CD4-positive, CD25-positive, alpha-beta regulatory T cell (primary cell): Measurements from ENCODE around the gene RABGAP1L. TPM values are rescaled to one million over a fixed set of nuclear protein-coding genes. Genes with fewer than 3 reads are reported as not detected.
"Not testable (repeated sequence)": the region's sequence is repeated elsewhere in the genome, so short reads cannot be mapped to it uniquely, and the experiment has no call there.

Experiments
- ATAC-seq, 2 donors: fragments of 150-1000 bp; cut with Tn5 transposase; one replicate each; pipeline ENCODE4 v1.10.0; 2021; ENCODE audit warnings: low read depth in 2 of 2, moderate number of reproducible peaks in 2 of 2, moderate library complexity in 1 of 2
- DNase-seq, 3 donors: peaks; one replicate each; pipeline versions ENCODE4 v3.0.0 to v3.0.0-alpha.2; 2012 to 2022; ENCODE audit warnings: mixed read lengths in 1 of 3
- H3K27ac ChIP-seq: one replicate; pipeline ENCODE4 v1.7.0; 2013; ENCODE audit warnings: mild to moderate bottlenecking, low read length; ENCODE audit not compliant: insufficient read depth, poor library complexity, severe bottlenecking
- H3K27me3 ChIP-seq: one replicate; pipeline ENCODE4 v1.7.0; 2013; ENCODE audit warnings: low read length; ENCODE audit not compliant: control insufficient read depth, insufficient read depth
- H3K36me3 ChIP-seq: one replicate; pipeline ENCODE4 v1.7.0; 2013; ENCODE audit warnings: mild to moderate bottlenecking, low read length, moderate library complexity; ENCODE audit not compliant: control insufficient read depth, insufficient read depth
- H3K4me1 ChIP-seq: 2 replicates; pipeline ENCODE4 v1.7.0; 2013; ENCODE audit warnings: mild to moderate bottlenecking, low read length; ENCODE audit not compliant: insufficient read depth, control insufficient read depth, poor library complexity, severe bottlenecking
- H3K4me3 ChIP-seq: one replicate; pipeline ENCODE4 v1.7.0; 2013; ENCODE audit warnings: low read depth, mild to moderate bottlenecking, low read length, moderate library complexity
- H3K9me3 ChIP-seq, 2 experiments: 1 replicate in 1 of 2; 2 replicates in 1 of 2; pipeline ENCODE4 v1.7.0; 2013; ENCODE audit warnings: low read length in 2 of 2, mild to moderate bottlenecking in 1 of 2, moderate library complexity in 1 of 2; ENCODE audit not compliant: control insufficient read depth in 2 of 2
- H3K27ac Mint-ChIP-seq, 3 donors: one replicate each; pipeline ENCODE4 v1.8.0; 2020 to 2022; ENCODE audit warnings: mild to moderate bottlenecking in 3 of 3, mixed read lengths in 3 of 3, moderate library complexity in 2 of 3
- H3K27me3 Mint-ChIP-seq: one replicate; pipeline ENCODE4 v1.8.0; 2022; ENCODE audit warnings: mild to moderate bottlenecking, mixed read lengths
- H3K36me3 Mint-ChIP-seq: one replicate; pipeline ENCODE4 v1.8.0; 2020; ENCODE audit warnings: mixed read lengths
- H3K4me1 Mint-ChIP-seq, 4 donors: one replicate each; pipeline ENCODE4 v1.8.0; 2020 to 2022; ENCODE audit warnings: mixed read lengths in 4 of 4, mild to moderate bottlenecking in 1 of 4
- H3K4me3 Mint-ChIP-seq, 4 donors: one replicate each; pipeline ENCODE4 v1.8.0; 2020 to 2022; ENCODE audit warnings: mild to moderate bottlenecking in 4 of 4, mixed read lengths in 4 of 4, moderate library complexity in 3 of 4
- H3K9me3 Mint-ChIP-seq, 7 donors: one replicate each; pipeline ENCODE4 v1.8.0; 2020 to 2022; ENCODE audit warnings: mixed read lengths in 7 of 7, mild to moderate bottlenecking in 3 of 7, moderate library complexity in 2 of 7
- polyA plus RNA-seq, 4 donors: library from polyadenylated mRNA; unstranded; fragments of 300-500 nt; fragmentation: Illumina TruSeq; gene quantifications; one replicate each; pipeline ENCODE4 v1.2.3, GENCODE V29; 2021
- total RNA-seq: library from RNA; stranded (reverse); gene quantifications from one replicate; pipeline ENCODE4 v1.2.3, GENCODE V29; 2022

RABGAP1L gene
- total and polyA plus RNA-seq, 5 donors from 2014 or later = 69.7 to 118 (median 84.9) TPM

DNA sequence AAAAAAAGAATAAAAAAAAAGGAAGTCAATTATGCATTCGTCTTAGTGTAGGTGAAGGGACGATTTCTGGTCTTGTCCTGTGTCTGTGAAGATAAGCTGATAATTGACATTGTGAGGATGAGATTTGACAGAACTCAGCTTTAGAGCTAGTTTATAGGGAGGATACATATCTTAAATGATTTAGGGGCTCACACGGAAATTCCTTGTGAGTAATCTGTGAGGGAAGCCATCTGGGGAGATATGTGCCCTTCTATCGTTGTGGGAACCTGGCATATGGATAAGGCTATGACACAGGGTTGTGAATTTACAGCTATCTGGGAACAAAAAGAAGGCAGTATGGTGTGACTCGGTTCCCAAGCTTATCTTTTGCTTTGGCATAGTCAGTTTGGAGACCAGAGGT lies 71.1 kb downstream of the RABGAP1L start:
- no peak overlapping the region for H3K27ac Mint-ChIP-seq
- Histone ChIP-seq H3K4me1 (no peaks in the 10 kb centered on the region), H3K36me3 (peaks cover 26% of the 10 kb centered on the region), H3K27me3 (no peaks in the 10 kb centered on the region), H3K4me3 (no peak overlapping the region), H3K9me3 (peaks cover 0 to 5% of the 10 kb centered on the region in 2 experiments), H3K27ac (no peak overlapping the region)
- H3K9me3 Mint-ChIP-seq = peaks cover 0 to 10% (median 3%) of the 10 kb centered on the region in 7 donors
- H3K4me1 Mint-ChIP-seq = peaks cover 8 to 22% (median 11%) of the 10 kb centered on the region in 4 donors
- no peaks in the 10 kb centered on the region for H3K27me3 Mint-ChIP-seq
- ATAC-seq (no peak), DNase-seq (no peak)
- peaks cover 37% of the 10 kb centered on the region for H3K36me3 Mint-ChIP-seq
- H3K4me3 Mint-ChIP-seq = no peak overlapping the region

DNA sequence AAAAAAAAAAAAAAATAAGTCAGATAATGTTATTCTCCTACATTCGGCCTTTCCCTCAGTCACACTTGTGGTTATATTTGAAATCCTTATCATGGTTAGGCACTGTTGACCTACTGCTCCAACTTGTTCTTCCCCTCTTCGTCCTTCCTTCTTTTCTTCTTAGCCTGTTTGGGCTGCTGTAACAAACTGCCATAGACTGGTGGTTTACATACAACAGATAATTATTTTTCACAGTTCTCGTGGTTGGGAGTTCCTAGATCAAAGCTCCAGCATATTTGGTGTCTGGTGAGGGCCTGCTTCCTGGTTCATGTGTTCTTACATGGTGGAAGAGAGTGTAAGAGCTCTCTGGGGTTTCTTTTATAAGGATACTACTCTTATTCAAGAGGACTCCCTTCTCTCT lies 73.4 kb downstream of the RABGAP1L start:
- Mint-ChIP-seq H3K9me3 (peaks cover 0 to 10% (median 3%) of the 10 kb centered on the region in 7 donors), H3K36me3 (peaks cover 28% of the 10 kb centered on the region), H3K27me3 (no peaks in the 10 kb centered on the region), H3K4me3 (no peak overlapping the region), H3K27ac (no peak overlapping the region), H3K4me1 (peaks cover 0 to 8% (median 4%) of the 10 kb centered on the region in 4 donors)
- Histone ChIP-seq H3K4me3 (no peak overlapping the region), H3K36me3 (peaks cover 26% of the 10 kb centered on the region), H3K4me1 (no peaks in the 10 kb centered on the region), H3K27me3 (no peaks in the 10 kb centered on the region), H3K9me3 (peaks cover 0 to 5% of the 10 kb centered on the region in 2 experiments), H3K27ac (no peak overlapping the region)
- DNase-seq (no peak), ATAC-seq (no peak)

DNA sequence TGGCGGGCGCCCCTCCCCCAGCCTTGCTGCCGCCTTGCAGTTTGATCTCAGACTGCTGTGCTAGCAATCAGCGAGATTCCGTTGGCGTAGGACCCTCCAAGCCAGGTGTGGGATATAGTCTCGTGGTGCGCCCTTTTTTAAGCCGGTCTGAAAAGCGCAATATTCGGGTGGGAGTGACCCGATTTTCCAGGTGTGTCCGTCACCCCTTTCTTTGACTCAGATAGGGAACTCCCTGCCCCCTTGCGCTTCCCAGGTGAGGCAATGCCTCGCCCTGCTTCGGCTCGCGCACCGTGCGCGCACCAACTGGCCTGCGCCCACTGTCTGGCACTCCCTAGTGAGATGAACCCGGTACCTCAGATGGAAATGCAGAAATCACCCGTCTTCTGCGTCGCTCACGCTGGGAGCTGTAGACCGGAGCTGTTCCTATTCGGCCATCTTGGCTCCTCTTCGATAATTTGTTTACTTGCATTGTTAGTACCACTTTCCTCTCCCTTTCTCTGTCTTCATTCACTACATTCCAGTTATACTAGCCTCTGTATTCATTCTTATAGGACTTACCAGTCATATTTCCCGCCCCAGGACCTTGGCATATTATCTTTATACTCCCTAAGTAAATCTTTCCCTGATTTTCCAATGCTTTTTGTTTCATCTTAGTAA lies 79.7 kb downstream of the RABGAP1L start:
- Mint-ChIP-seq H3K27ac (peak overlapping the region in 2 of 3 donors; percentile 2 to 29), H3K4me1 (peaks cover 3 to 21% (median 7%) of the 10 kb centered on the region in 4 donors), H3K36me3 (peaks cover 24% of the 10 kb centered on the region)
- H3K4me1 ChIP-seq, H3K4me3 ChIP-seq, H3K27me3 Mint-ChIP-seq, H3K4me3 Mint-ChIP-seq, H3K27ac ChIP-seq, ATAC-seq, H3K9me3 ChIP-seq, H3K27me3 ChIP-seq, H3K9me3 Mint-ChIP-seq, DNase-seq: not testable (repeated sequence)
- H3K36me3 ChIP-seq = peaks cover 23% of the 10 kb centered on the region

DNA sequence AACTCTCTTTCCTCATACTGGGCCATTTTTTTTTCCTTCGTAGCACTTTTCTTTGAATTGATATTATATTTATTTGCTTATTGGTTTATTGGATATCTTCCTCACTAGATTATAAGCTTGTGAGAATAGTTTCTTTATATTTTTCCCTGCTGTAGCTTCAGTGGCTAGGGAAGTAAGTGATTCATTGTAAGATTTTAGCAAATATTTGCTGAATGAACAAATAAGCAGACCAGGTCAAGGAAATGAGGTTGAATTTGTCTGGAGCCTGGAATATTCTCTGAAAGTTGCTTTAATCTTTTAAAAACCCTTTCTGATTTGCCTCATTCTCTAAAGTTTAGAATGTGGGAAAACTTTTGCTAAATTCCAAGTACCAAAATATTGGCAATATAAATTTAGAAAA lies 80.2 kb downstream of the RABGAP1L start:
- Histone ChIP-seq H3K27ac (no peak overlapping the region), H3K4me3 (no peak overlapping the region), H3K36me3 (peaks cover 28% of the 10 kb centered on the region), H3K9me3 (no peaks in the 10 kb centered on the region), H3K4me1 (no peaks in the 10 kb centered on the region), H3K27me3 (no peaks in the 10 kb centered on the region)
- Mint-ChIP-seq H3K4me1 (peaks cover 3 to 21% (median 7%) of the 10 kb centered on the region in 4 donors), H3K36me3 (peaks cover 29% of the 10 kb centered on the region), H3K27me3 (no peaks in the 10 kb centered on the region), H3K27ac (peak overlapping the region in 1 of 3 donors; percentile 2), H3K4me3 (no peak overlapping the region), H3K9me3 (peaks cover 0 to 1% (median 0%) of the 10 kb centered on the region in 7 donors)
- no peak for ATAC-seq
- no peak for DNase-seq

DNA sequence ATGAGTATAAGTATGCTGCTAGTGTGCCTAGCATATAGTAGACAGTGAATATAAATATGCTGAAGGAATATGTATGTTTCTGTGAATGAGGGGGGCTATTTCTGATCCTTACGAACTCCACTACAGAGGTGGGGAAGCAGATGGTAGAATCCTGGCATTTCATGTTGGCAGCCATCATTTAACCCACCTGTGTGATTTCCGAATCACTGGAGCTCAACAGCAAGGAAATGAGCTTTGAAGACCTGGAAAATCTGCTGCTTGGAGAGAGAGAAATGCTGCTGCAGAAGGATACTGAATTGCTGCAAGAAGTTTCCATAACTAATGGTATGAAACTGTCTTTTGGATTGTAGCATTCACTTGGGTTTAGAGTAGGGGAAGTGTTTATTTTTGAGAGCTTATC lies 83.5 kb downstream of the RABGAP1L start:
- Mint-ChIP-seq H3K27ac (no peak overlapping the region), H3K36me3 (peaks cover 38% of the 10 kb centered on the region)

DNA sequence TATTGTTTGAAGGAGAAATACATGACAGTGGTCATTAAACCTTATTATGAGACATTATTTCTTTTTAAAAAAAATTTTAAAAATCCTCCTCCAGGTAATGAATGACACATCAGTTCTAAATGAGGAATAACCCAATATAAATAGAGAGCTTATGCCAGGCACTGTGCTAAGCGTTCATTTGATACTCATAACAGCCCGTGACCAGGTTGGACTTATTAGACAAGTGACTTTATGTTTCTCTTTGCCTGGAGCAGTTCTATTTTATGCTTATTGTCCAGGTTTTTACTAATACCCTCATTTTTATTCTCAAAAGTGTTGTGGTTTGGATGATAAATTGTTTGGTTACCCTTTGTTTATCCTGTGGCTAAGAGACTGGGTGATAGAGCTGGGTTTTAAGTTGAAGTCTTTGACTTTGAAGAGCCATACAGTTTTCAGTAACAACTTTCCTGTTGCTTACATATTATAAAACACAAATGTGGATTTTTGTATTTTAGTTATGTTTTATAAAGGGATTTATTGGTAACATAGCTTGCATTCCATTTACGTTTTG lies 84.2 kb downstream of the RABGAP1L start:
- Histone ChIP-seq H3K4me3 (no peak overlapping the region), H3K36me3 (peaks cover 37% of the 10 kb centered on the region), H3K4me1 (no peaks in the 10 kb centered on the region), H3K9me3 (no peaks in the 10 kb centered on the region), H3K27me3 (no peaks in the 10 kb centered on the region), H3K27ac (no peak overlapping the region)
- ATAC-seq (no peak), DNase-seq (no peak)
- Mint-ChIP-seq H3K27ac (peak overlapping the region in 1 of 3 donors; percentile 56), H3K4me1 (peaks cover 3 to 21% (median 7%) of the 10 kb centered on the region in 4 donors), H3K27me3 (no peaks in the 10 kb centered on the region), H3K4me3 (no peak overlapping the region), H3K36me3 (peaks cover 38% of the 10 kb centered on the region), H3K9me3 (peaks cover 0 to 1% (median 0%) of the 10 kb centered on the region in 7 donors)

More for the DNA sequence above, 83.5 kb downstream of the RABGAP1L start:
- DNase-seq = no peak
- Mint-ChIP-seq H3K4me1 (peaks cover 3 to 21% (median 7%) of the 10 kb centered on the region in 4 donors), H3K4me3 (no peak overlapping the region), H3K9me3 (peaks cover 0 to 1% (median 0%) of the 10 kb centered on the region in 7 donors), H3K27me3 (no peaks in the 10 kb centered on the region)
- no peaks in the 10 kb centered on the region for H3K9me3 ChIP-seq
- H3K27ac ChIP-seq = no peak overlapping the region
- H3K4me1 ChIP-seq = no peaks in the 10 kb centered on the region
- no peaks in the 10 kb centered on the region for H3K27me3 ChIP-seq
- ATAC-seq = no peak
- no peak overlapping the region for H3K4me3 ChIP-seq
- peaks cover 37% of the 10 kb centered on the region for H3K36me3 ChIP-seq

DNA sequence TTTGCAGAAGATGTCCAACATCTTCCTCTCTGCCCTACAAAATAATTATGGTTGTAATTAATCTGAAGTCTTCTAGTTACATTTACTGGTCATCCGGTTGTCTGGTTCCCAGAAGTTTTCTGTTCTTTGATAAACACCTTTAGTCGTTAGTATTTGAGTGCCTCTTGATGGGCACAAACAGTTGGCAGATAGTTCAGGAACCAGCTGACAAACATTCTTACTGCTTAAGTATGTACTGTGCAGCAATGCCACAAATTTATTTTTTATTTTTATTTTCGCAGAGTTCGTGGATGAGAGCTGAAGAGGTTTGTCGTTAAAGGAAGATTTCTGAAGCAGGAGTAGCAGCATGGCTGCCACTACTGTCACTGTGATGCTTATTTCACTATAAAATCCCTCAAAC lies 84.7 kb downstream of the RABGAP1L start:
- DNase-seq (no peak), ATAC-seq (no peak)
- Histone ChIP-seq H3K27me3 (no peaks in the 10 kb centered on the region), H3K36me3 (peaks cover 37% of the 10 kb centered on the region), H3K4me1 (no peaks in the 10 kb centered on the region), H3K9me3 (no peaks in the 10 kb centered on the region), H3K4me3 (no peak overlapping the region), H3K27ac (no peak overlapping the region)
- H3K36me3 Mint-ChIP-seq = peaks cover 37% of the 10 kb centered on the region
- no peak overlapping the region for H3K27ac Mint-ChIP-seq
- peaks cover 3 to 20% (median 7%) of the 10 kb centered on the region in 4 donors for H3K4me1 Mint-ChIP-seq
- H3K4me3 Mint-ChIP-seq = no peak overlapping the region
- no peaks in the 10 kb centered on the region for H3K27me3 Mint-ChIP-seq
- peaks cover 0 to 1% (median 0%) of the 10 kb centered on the region in 7 donors for H3K9me3 Mint-ChIP-seq

DNA sequence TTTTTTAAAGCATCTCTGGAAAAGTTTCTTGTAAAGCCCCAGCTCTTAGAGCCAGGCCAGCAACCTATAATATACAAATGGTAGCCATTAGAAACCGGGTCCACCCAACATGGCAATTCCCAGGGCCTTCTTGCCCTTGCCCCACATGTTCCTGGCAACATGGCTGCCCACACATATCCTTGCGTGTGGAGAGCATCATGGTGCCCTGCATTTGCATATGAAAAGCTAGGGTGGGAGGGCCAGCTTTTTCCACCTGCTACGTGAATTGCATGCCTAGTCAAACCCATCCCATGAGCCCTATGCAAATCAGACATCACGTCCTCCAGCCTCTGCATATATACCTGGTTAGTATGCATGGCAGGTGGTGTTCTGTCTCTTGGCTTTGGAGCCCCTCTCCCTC lies 88.2 kb downstream of the RABGAP1L start:
- ATAC-seq (no peak), DNase-seq (no peak)
- H3K4me3 Mint-ChIP-seq = no peak overlapping the region
- peaks cover 0 to 4% (median 3%) of the 10 kb centered on the region in 4 donors for H3K4me1 Mint-ChIP-seq
- H3K27ac Mint-ChIP-seq = no peak overlapping the region
- no peaks in the 10 kb centered on the region for H3K4me1 ChIP-seq
- H3K9me3 ChIP-seq = no peaks in the 10 kb centered on the region
- no peaks in the 10 kb centered on the region for H3K27me3 Mint-ChIP-seq
- no peak overlapping the region for H3K4me3 ChIP-seq
- H3K36me3 ChIP-seq = peaks cover 29% of the 10 kb centered on the region
- H3K9me3 Mint-ChIP-seq = peaks cover 0 to 1% (median 0%) of the 10 kb centered on the region in 7 donors
- H3K27ac ChIP-seq = no peak overlapping the region
- H3K36me3 Mint-ChIP-seq = peaks cover 32% of the 10 kb centered on the region
- no peaks in the 10 kb centered on the region for H3K27me3 ChIP-seq
